ENCODE results near the gene ZNF316.

ZNF316 gene

DNA sequence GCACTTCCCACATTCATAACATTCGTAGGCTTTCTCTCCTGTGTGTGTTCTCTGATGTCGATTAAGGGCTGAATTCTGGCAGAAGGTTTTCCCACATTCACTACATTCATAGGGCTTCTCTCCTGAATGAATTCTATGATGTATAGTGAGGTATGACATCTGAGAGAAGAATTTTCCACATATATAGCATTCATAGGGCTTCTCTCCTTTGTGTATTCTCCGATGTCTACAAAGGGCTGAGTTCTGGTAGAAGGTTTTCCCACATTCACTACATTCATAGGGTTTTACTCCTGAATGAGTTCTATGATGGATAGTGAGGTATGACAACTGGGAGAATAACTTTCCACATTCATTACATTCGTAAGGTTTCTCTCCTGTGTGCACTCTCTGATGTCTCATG, 54.0 kb downstream of the ZNF316 start:
- no peak for DNase-seq (ENCODE audit: low spot score)

DNA sequence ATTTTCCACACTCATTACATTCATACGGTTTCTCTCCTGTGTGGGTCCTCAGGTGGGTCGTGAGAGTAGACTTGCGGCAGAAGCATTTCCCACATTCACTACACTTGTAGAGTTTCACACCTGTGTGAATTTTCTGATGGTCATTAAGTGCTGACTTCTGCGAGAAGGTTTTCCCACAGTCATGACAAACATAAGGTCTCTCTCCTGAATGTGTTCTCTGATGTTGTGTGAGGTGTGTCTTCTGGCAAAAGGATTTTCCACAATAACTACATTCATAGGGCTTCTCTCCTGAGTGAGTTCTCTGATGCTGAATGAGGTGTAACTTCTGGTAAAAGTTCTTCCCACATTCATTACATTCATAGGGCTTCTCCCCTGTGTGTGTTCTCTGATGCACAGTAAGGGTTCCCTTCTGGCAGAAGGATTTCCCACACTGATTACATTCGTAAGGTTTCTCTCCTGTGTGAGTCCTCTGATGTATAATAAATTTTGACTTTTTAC, 54.5 kb downstream of the ZNF316 start:
- no peak for DNase-seq (ENCODE audit: low spot score)

DNA sequence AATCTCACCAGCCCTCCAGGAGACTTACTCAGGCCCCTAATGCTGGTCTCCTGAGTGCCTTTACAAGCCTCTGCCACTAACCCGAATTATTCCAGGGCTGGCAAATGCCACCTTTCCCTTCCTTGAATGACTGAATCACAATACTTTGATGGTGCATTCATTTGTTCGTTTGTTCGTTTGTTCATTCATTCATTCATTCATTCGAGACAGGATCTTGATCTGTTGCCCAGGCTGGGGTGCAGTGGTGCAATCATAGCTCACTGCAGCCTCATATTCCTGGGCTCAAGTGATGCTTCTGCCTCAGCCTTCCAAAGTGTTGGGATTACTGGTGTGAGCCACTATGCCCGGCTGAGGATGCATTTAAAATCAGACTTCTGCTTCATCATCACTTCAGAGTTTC, 63.7 kb downstream of the ZNF316 start:
- DNase-seq (ENCODE audit: low spot score) = no peak

DNA sequence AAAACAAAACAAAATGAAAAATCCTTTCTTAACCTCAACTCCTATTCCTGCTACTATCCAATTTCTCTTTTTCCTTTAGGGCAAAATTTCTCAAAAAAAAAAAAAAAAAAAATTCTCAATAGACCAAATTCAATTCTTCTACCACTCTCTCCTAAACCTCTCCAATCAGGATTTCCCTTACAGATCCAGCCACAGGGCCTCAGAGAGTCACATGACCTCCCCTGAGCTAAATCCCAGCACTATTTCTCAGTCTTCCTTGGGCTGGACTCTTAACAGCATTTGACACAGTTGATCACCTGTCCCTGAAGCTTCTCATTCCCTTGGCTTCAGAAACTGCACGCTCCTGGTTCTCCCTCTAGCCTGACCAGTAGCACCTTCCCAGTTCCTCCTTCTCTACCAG, 64.7 kb downstream of the ZNF316 start:
- DNase-seq (ENCODE audit: low spot score) = no peak

Measured in AG20443 (cell line).